ENCODE results near the gene NUFIP1. TPM values are rescaled to one million over a fixed set of nuclear protein-coding genes. Genes with fewer than 3 reads are reported as not detected.

NUFIP1 gene
- total RNA-seq, 1 experiment from 2014 or later: 12.2 TPM

DNA sequence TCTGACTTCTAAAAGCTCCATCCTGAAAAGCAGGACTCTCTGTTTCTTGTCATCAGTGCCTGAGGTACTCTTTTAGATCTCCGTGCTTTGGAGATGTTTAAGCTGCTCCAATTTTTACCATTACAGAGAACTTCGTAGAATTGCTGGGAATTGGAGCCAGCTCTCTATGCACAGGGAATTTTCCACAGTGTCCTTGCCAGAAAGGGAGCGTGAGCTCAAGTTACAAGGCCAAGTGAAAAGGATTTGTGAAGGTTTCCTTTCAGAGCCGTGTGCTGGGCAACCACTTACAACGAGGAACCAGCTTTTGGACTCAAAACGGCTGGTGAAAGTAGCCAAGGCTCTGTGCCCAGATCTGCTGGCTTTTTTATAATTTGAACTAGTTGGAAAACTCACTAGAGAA is 82.6 kb downstream of the NUFIP1 start:
- H3K9me2 ChIP-seq (ENCODE audit: insufficient read depth): no peaks in the 10 kb centered on the region
- no peaks in the 10 kb centered on the region for H4K20me1 ChIP-seq (ENCODE audit: insufficient read depth)
- TF ChIP-seq POLR2AphosphoS5 (IDR thresholded peaks at IDR 0.05; ENCODE audit: low read depth, low read length) (no peak), SP1 (IDR thresholded peaks at IDR 0.05; ENCODE audit: low read depth) (no peak), ZFX (IDR thresholded peaks at IDR 0.05) (no peak), RAD21 (IDR thresholded peaks at IDR 0.05; ENCODE audit: low read depth) (no peak), SRF (IDR thresholded peaks at IDR 0.05; ENCODE audit: low read depth) (no peak), TCF7L2 (IDR thresholded peaks at IDR 0.05; ENCODE audit: borderline replicate concordance, extremely low read depth, insufficient read depth, insufficient read length) (no peak)
- H3K27me3 ChIP-seq (ENCODE audit: insufficient read depth, low read length): no peaks in the 10 kb centered on the region
- ChIA-PET RAD21 (ENCODE audit: low non-redundant PET in 1 of 2, low total read pairs in 2 of 2, uncharacterized antibody in 2 of 2, unreplicated experiment in 2 of 2) (no interaction called here), POLR2A (no interaction called here), CTCF (no interaction called here)
- no peak overlapping the region for H3K9ac ChIP-seq (ENCODE audit: low read length)
- no peak for ATAC-seq
- no peak overlapping the region for H3K27ac ChIP-seq (ENCODE audit: low read depth, low read length)
- no peak overlapping the region for H2AFZ ChIP-seq (ENCODE audit: low read depth, low read length, poor library complexity, severe bottlenecking)
- H3K79me2 ChIP-seq (ENCODE audit: insufficient read depth, low read length): no peaks in the 10 kb centered on the region
- H3K9me3 ChIP-seq (ENCODE audit: control insufficient read depth in 1 of 2, insufficient read depth in 1 of 2, low read depth in 1 of 2, low read length in 2 of 2): peaks cover 4 to 7% of the 10 kb centered on the region in 2 experiments; a peak in 2 of 4 replicates
- intact Hi-C loops (cut with micrococcal nuclease): no loop called here
- H3K4me1 ChIP-seq (ENCODE audit: control insufficient read depth in 1 of 2, insufficient read depth in 2 of 2, low read length in 2 of 2): no peaks in the 10 kb centered on the region
- H3K4me2 ChIP-seq (ENCODE audit: low read length): no peak overlapping the region
- no peaks in the 10 kb centered on the region for H3K36me3 ChIP-seq (ENCODE audit: control insufficient read depth in 1 of 2, insufficient read depth in 2 of 2, low read length in 2 of 2)
- no TSS peak for BruUV-seq (replicated peaks)
- H3K4me3 ChIP-seq (replicated peaks in 1 of 2; ENCODE audit: low read depth in 1 of 2, low read length in 2 of 2): no peak overlapping the region
- DNase-seq (ENCODE audit: low read depth, low spot score): no peak

DNA sequence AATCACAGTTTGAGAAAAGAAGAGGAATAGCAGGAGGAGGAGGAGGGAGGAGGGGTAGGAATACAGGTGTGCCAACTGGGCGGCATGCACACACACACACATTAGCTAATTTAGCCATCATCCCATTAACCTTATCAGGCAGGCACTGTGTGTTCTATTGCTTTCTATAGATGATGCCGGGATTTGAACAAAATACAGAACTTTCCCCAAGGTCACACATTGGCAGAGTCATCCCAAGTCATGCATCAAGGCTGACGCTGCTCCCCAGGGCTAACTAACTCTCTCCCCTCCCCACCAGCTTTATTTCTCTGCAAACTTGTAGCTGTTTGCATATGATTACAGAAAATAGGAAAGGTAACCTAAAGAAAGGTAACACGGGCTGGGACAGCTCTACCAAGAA is 83.0 kb downstream of the NUFIP1 start:
- no peak for DNase-seq (ENCODE audit: low read depth, low spot score)
- CTCF ChIA-PET: no interaction called here

More for the DNA sequence above, 83.0 kb downstream of the NUFIP1 start:
- Histone ChIP-seq H2AFZ (ENCODE audit: low read depth, low read length, poor library complexity, severe bottlenecking) (no peak overlapping the region), H3K9ac (ENCODE audit: low read length) (no peak overlapping the region), H4K20me1 (ENCODE audit: insufficient read depth) (no peaks in the 10 kb centered on the region), H3K9me3 (ENCODE audit: control insufficient read depth in 1 of 2, insufficient read depth in 1 of 2, low read depth in 1 of 2, low read length in 2 of 2) (peaks cover 0 to 2% of the 10 kb centered on the region in 2 experiments; a peak in 2 of 4 replicates), H3K27ac (ENCODE audit: low read depth, low read length) (no peak overlapping the region), H3K79me2 (ENCODE audit: insufficient read depth, low read length) (no peaks in the 10 kb centered on the region), H3K4me3 (replicated peaks in 1 of 2; ENCODE audit: low read depth in 1 of 2, low read length in 2 of 2) (no peak overlapping the region), H3K4me2 (ENCODE audit: low read length) (no peak overlapping the region), H3K4me1 (ENCODE audit: control insufficient read depth in 1 of 2, insufficient read depth in 2 of 2, low read length in 2 of 2) (no peaks in the 10 kb centered on the region), H3K27me3 (ENCODE audit: insufficient read depth, low read length) (no peaks in the 10 kb centered on the region), H3K9me2 (ENCODE audit: insufficient read depth) (no peaks in the 10 kb centered on the region), H3K36me3 (ENCODE audit: control insufficient read depth in 1 of 2, insufficient read depth in 2 of 2, low read length in 2 of 2) (no peaks in the 10 kb centered on the region)
- intact Hi-C loops (cut with micrococcal nuclease): no loop called here
- no peak for ATAC-seq
- BruUV-seq (replicated peaks): no TSS peak
- ChIA-PET RAD21 (ENCODE audit: low non-redundant PET in 1 of 2, low total read pairs in 2 of 2, uncharacterized antibody in 2 of 2, unreplicated experiment in 2 of 2) (no interaction called here), POLR2A (no interaction called here)
- TF ChIP-seq, protein P1, sequence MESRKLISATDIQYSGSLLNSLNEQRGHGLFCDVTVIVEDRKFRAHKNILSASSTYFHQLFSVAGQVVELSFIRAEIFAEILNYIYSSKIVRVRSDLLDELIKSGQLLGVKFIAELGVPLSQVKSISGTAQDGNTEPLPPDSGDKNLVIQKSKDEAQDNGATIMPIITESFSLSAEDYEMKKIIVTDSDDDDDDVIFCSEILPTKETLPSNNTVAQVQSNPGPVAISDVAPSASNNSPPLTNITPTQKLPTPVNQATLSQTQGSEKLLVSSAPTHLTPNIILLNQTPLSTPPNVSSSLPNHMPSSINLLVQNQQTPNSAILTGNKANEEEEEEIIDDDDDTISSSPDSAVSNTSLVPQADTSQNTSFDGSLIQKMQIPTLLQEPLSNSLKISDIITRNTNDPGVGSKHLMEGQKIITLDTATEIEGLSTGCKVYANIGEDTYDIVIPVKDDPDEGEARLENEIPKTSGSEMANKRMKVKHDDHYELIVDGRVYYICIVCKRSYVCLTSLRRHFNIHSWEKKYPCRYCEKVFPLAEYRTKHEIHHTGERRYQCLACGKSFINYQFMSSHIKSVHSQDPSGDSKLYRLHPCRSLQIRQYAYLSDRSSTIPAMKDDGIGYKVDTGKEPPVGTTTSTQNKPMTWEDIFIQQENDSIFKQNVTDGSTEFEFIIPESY (IDR thresholded peaks at IDR 0.05; ENCODE audit: extremely low read depth, insufficient replicate concordance, low read length): no peak
- TF ChIP-seq, protein P2, sequence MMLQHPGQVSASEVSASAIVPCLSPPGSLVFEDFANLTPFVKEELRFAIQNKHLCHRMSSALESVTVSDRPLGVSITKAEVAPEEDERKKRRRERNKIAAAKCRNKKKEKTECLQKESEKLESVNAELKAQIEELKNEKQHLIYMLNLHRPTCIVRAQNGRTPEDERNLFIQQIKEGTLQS (IDR thresholded peaks at IDR 0.05): no peak
- no peak for TF ChIP-seq ZNF274 (IDR thresholded peaks at IDR 0.05; ENCODE audit: low read depth, low read length)
- no peak for TF ChIP-seq SIN3A (IDR thresholded peaks at IDR 0.05; ENCODE audit: low read depth)
- TF ChIP-seq SP1 (IDR thresholded peaks at IDR 0.05; ENCODE audit: low read depth): no peak
- TF ChIP-seq EZH2phosphoT487 (IDR thresholded peaks at IDR 0.05; ENCODE audit: borderline replicate concordance): no peak
- no peak for TF ChIP-seq ELF1 (IDR thresholded peaks at IDR 0.05; ENCODE audit: borderline replicate concordance, low read depth)
- TF ChIP-seq JUND (IDR thresholded peaks at IDR 0.05): no peak

Measured in HCT116 (cell line).